Measurements from ENCODE around the gene HMOX2.

Gene HMOX2

DNA sequence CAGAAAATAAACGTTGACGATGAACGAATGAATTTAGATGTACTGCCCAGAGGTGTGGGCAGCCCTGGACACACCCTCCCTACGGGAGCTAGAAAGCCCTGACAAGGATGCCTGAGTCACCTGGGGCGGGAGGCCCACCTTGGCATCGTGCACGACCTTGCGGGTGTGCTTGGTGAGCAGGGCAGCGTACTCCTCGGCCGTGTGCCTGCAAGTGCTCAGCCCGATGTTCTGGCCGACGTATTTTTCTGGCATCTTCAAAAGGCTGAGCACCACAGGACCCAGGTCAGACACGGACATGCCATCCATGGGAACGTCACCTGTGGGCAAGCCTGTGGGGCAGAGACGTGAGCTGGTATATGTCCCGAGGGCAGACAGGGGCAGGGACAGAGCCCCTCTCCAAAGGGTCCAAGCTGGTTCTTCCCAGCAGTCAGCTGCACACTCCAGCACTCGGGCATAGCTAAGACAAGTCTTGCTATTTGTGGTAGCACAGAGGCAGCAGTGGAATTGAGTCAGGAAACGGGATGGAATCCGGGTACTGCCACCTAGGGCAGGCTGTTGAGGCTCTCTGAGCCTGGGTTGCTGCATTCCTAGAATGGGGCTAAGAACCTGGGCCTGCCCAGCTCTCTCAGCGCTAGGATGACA lies 12.6 kb upstream of the HMOX2 start:
- in situ Hi-C loops (cut with MboI; ENCODE audit: low sequenced_read_pairs) = no loop called here

DNA sequence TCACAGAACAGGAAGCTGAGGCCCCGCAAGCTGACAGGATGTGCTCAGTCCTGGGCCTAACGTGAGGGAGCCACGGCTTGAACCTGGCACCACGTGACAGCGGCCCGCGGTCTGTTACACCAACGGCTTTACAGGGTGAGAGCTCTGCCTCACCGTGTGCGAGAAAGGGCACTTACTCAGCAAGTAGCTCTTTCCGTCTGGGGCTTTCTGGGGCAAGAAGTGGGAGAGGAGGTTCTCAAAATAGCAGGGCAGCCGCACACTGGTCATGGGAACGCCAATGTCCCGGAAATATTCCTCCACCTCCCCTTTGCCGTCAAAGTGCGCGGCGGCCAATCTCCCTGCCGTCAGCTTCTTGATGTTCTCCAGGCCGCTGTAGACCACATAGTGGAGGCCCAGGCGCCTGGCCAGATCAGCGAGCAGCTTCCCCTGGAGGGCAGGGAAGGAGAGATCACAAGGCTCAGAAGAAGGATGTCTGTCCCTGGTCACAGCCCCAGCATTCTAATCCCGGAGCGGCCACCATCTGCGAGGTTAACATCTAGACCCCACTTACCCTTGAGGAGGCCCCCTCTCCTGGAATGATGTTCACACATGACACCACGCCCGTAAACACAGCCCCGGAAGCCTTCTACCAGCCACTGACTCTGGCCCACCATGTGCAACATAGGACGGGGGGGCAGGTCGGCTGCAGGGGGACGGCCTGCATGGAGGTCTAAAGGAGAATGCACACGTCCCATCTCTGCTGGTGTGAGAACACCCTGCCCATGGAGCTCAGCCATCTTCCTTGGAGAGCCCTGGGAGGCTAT lies 10.0 kb upstream of the HMOX2 start:
- in situ Hi-C loops (cut with MboI; ENCODE audit: low sequenced_read_pairs) = no loop called here

- in situ Hi-C loops (cut with MboI; ENCODE audit: low sequenced_read_pairs) = no loop called here
Observed at GRCh38 chr16:4467916-4468315, 8.3 kb upstream of the HMOX2 start.

DNA sequence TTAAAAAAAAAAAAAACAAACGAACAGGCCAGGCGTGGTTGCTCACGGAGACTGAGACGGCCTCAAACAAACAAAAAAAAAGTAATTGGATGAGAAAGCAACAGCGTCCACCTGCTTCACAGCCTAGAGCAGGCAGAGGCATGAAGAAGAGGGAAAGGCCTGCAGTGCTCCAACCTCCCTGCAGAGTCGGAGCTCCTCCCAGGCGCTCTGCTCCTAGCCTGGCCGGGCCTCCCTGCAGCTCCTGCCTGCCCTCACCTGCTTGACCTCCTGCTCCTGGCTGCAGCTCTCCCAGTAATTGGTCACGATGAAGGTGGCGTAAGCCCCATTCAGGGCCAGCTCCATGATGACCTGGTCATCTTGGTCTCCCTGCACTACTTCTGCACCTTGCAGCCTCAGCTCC lies 7.2 kb upstream of the HMOX2 start:
- in situ Hi-C loops (cut with MboI; ENCODE audit: low sequenced_read_pairs) = no loop called here

GRCh38 chr16:4471869-4472268 lies 4.3 kb upstream of the HMOX2 start:
- in situ Hi-C loops (cut with MboI; ENCODE audit: low sequenced_read_pairs) = no loop called here

DNA sequence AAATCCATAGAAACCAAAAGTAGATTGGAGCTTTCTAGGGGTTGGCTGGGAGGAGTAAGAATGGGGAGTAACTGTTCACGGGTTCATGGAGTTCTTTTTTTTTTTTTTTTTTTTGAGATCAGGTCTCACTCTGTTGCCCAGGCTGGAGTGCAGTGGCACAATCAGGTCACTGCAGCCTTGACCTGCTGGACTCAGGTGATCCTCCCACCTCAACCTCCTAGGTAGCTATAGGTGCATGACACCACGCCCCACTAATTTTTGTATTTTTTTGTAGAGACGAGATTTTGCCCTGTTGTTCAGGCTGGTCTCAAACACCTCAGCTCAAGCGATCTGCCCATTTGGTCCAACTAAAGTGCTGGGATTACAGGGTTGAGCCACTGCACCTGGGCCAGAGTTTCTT lies 3.3 kb upstream of the HMOX2 start:
- in situ Hi-C loops (cut with MboI; ENCODE audit: low sequenced_read_pairs) = no loop called here

GRCh38 chr16:4474192-4474961 lies 1.8 kb upstream of the HMOX2 start, which contains the start of gene NMRAL1:
TSS of gene NMRAL1 (minus strand) at chr16:4474625. CDS start at chr16:4474132, 493 bp downstream.
- in situ Hi-C loops (cut with MboI; ENCODE audit: low sequenced_read_pairs) = no loop called here

GRCh38 chr16:4477966-4478365 lies 1.8 kb downstream of the HMOX2 start:
- in situ Hi-C loops (cut with MboI; ENCODE audit: low sequenced_read_pairs) = no loop called here

DNA sequence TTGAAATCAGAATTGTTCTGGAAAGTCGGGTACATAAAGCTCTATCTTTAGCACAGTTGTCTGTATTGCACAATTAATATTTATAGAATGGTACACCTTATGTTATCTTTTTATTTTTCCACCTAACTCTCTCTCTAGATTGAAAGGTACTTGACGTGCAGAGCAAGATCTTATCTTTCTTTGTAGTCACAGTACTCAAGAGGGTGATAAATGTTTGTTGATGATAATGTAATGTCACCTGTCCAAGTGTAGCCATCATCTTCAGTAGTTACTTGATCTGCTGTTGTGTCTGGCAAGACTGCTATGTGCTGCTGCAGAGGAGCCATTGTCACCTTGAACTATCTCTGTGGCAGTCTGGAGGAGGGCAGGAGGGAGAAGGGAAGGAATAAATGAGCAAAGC lies 5.3 kb downstream of the HMOX2 start:
- in situ Hi-C loops (cut with MboI; ENCODE audit: low sequenced_read_pairs) = no loop called here

DNA sequence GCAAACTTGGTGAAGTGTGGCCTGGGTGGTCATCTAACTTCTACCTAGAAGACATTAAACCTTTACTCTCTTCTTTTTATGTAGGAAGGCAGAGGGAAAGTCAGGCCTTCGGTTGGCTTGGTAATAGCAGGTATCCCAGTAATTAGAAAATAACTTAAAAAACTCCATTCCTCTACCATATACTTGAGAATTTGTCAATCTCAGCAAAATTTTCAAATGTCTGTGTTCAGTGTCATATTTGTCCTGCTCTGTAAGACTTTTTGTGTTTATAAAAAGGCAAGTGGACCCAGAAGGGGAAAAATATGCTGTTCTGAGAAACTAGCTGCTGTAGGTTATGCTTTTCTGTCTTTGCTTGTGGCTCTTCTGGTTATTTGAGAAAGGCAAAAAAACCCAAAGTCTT lies 5.8 kb downstream of the HMOX2 start:
- in situ Hi-C loops (cut with MboI; ENCODE audit: low sequenced_read_pairs) = no loop called here

GRCh38 chr16:4486126-4486893 lies 10.1 kb downstream of the HMOX2 start:
- in situ Hi-C loops (cut with MboI; ENCODE audit: low sequenced_read_pairs) = no loop called here

GRCh38 chr16:4487955-4488498 lies 11.8 kb downstream of the HMOX2 start:
- in situ Hi-C loops (cut with MboI; ENCODE audit: low sequenced_read_pairs) = no loop called here

- in situ Hi-C loops (cut with MboI; ENCODE audit: low sequenced_read_pairs) = no loop called here
Observed at GRCh38 chr16:4488499-4488967, 12.3 kb downstream of the HMOX2 start.

DNA sequence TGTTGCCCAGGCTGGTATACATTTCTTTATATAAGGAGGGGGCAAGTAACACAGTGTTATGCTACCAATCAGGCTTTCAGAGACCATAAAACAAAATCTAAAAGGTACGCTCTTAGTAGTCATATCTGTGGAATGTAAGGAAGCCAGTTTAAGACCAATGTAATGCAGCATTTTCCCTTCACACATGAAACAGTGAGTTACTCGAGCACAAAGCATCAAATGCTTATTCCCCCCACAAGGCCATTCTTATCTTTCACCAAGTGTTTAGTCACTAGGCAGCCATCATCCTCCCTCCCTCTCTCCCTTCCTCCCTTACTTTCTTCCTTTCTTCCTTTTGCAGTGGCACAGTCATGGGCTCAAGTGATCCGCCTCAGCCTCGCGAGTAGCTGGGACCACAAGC lies 12.8 kb downstream of the HMOX2 start:
- in situ Hi-C loops (cut with MboI; ENCODE audit: low sequenced_read_pairs) = no loop called here

DNA sequence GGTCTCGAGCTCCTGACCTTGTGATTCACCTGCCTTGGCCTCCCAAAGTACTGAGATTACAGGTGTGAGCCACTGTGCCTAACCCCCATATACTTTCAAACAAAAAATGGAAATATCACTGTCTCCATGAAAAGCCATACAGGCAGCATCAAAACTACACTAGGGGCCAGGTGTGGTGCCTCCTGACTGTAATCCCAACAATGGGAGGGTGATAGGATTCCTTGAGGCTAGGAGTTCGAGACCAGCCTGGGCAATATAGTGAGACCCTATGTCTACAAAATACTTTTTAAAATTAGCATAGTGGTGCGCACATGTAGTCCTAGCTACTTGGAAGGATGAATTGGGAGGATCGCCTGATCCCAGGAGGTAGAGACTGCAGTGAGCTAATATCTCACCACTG lies 15.7 kb downstream of the HMOX2 start:
- in situ Hi-C loops (cut with MboI; ENCODE audit: low sequenced_read_pairs) = no loop called here

DNA sequence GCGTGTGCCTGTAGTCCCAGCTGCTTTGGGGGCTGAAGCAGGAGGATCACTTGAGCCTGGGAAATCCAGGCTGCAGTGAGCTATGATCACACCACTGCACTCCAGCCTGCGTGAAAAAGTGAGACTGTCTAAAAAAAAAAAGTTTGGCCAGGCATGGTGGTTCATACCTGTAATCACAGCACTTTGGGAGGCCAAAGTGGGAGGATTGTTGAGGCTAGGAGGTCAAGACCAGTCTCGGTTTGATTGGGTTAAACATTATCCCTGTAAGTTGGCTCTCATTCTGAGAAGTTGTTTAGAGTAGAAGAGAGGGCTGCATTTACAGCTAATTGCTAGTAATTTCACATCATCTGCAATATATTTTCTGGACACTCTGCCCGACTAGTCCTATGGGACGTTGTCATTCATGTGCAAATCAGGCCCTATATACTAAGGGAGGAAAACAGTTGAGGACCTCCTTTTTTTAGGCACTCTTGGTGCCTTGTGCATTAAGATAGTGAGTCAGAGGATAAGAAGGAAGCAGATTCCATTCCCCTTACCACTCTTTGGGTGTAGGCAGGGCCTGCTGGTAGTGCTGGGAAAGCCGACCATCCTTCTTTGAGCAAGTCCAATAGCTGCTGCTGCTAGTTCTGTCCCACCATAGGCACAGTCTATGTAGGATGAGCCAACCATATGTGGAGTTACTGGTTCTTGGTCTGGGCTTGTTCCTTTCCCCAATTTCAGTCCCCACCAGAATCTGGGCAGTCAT lies 18.7 kb downstream of the HMOX2 start:
- in situ Hi-C loops (cut with MboI; ENCODE audit: low sequenced_read_pairs) = no loop called here

- in situ Hi-C loops (cut with MboI; ENCODE audit: low sequenced_read_pairs) = no loop called here
Observed at GRCh38 chr16:4495766-4496165, 19.6 kb downstream of the HMOX2 start.

GRCh38 chr16:4496305-4496704 lies 20.1 kb downstream of the HMOX2 start:
- in situ Hi-C loops (cut with MboI; ENCODE audit: low sequenced_read_pairs) = no loop called here

DNA sequence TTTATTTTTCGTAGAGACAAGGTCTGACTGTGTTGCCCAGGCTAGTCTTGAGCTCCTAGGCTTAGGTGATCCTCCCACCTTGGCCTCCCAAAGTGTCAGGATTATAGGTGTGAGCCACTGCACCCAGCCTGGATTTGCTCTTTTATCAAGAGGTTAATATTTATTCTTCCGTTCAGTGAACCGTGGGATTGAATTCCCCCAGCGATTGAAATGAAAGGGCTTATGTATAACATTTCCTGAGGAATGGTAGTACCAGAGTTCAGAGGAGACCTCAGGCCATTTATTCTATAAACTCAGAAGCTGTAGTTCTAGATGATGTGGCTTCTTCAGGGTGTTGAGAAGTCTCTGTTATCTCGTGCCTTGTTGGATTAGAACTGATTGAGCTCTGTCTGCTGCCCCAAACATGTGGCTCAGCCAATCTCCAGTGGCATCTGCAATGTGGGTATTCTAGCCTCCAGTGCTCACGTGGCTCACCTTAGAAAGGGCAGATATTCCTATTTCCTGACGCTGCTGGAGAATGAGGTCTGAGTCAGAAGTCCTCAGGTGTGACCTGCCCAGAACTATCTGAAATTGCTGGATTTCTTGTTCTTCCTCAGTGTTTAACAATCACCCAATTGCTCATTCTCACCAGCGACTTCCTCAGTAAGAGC lies 22.5 kb downstream of the HMOX2 start:
- in situ Hi-C loops (cut with MboI; ENCODE audit: low sequenced_read_pairs) = no loop called here
